ENCODE measurements around the gene LENEP. TPM values are rescaled to one million over a fixed set of nuclear protein-coding genes. Genes with fewer than 3 reads are reported as not detected.

LENEP gene, protein sequence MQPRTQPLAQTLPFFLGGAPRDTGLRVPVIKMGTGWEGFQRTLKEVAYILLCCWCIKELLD
- total RNA-seq (2021): 1.4 and 2.8 TPM in 2 replicates
- long read RNA-seq: 0 reads

DNA sequence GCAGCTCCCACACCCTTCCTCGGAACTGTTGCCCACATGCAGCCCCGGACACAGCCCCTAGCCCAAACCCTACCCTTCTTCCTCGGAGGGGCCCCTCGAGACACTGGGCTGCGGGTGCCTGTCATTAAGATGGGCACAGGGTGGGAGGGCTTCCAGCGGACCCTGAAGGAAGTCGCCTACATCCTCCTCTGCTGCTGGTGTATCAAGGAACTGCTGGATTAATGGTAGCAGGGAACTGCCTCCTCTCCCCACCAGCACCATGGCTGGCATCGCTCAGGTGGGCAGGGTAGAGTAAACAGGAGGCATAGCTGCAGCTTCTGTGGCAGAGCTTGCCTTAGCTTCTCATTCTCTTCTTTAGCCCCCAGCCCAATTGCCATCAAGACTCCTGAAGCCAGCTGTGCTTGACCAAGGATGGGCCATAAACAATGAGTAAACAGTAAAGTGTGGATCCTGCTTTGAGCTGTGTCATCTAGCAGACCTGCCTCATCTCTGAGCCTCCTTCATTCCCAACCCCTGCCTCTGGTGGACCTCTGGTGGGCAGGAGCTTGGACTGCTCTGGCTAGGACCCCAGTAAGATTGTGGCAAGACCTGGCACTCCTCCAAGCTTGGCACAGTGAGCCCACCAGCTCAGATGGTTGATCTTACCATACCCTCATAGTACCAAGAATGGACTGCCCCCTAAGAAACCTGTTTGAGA lies at the start of gene LENEP:
Gene LENEP (plus strand): TSS at position 15 of the 697 bp plus-strand sequence. CDS start 22 bp downstream, at position 37.
- DNase-seq: peak; percentile 20
- Histone ChIP-seq H2BK5ac (ENCODE audit: insufficient read length, low read length) (no peak within 1 kb of the TSS), H3K4me1 (ENCODE audit: insufficient read depth, low read length) (no peaks in the 10 kb centered on the region; the same call in 1 of the 2 replicates), H2AK5ac (ENCODE audit: insufficient read length, low read length) (no peak within 1 kb of the TSS), H3K18ac (ENCODE audit: insufficient read length, low read depth, low read length) (peak within 1 kb of the TSS; percentile 15), H3K9me3 (ENCODE audit: control insufficient read depth, low read depth, low read length) (no peaks in the 10 kb centered on the region), H3K9ac (ENCODE audit: extremely low read depth, insufficient read length, low read length) (no peak within 1 kb of the TSS), H4K20me1 (ENCODE audit: control insufficient read depth, insufficient read depth, insufficient read length) (no peaks in the 10 kb centered on the region), H3T11ph (ENCODE audit: low read length) (no peak within 1 kb of the TSS), H3K27ac (ENCODE audit: insufficient read length, low read depth, low read length) (no peak within 1 kb of the TSS), H2BK20ac (ENCODE audit: low read depth, low read length, poor library complexity, severe bottlenecking) (no peak within 1 kb of the TSS), H2AFZ (ENCODE audit: low read length) (no peak within 1 kb of the TSS), H4K91ac (ENCODE audit: insufficient read length, low read depth, low read length) (no peak within 1 kb of the TSS), H4K8ac (replicated peaks; ENCODE audit: insufficient read length, low read depth, low read length) (no peak within 1 kb of the TSS), H2BK15ac (ENCODE audit: low read depth, low read length) (no peak within 1 kb of the TSS), H3K56ac (ENCODE audit: insufficient read length, low read depth, low read length) (no peak within 1 kb of the TSS), H3K79me1 (ENCODE audit: insufficient read depth, low read depth, low read length, poor library complexity, severe bottlenecking) (no peaks in the 10 kb centered on the region), H3K14ac (ENCODE audit: insufficient read depth, low read length) (no peak within 1 kb of the TSS; the same call in 1 of the 2 replicates), H3K4ac (ENCODE audit: low read depth, low read length) (no peak within 1 kb of the TSS), H3K4me2 (ENCODE audit: insufficient read depth, insufficient read length, low read length) (no peak within 1 kb of the TSS), H2BK12ac (ENCODE audit: insufficient read length, low read depth, low read length) (peak within 1 kb of the TSS; percentile 16), H3K23ac (ENCODE audit: insufficient read length, low read depth, low read length) (no peak within 1 kb of the TSS), H2BK120ac (ENCODE audit: low read depth, low read length, poor library complexity, severe bottlenecking) (no peak within 1 kb of the TSS), H3K27me3 (ENCODE audit: insufficient read depth, low read length) (no peaks in the 10 kb centered on the region), H3K79me2 (ENCODE audit: insufficient read depth, low read length) (no peaks in the 10 kb centered on the region), H4K5ac (ENCODE audit: insufficient read length, low read depth, low read length) (no peak within 1 kb of the TSS), H3K23me2 (ENCODE audit: insufficient read length, low read depth, low read length, poor library complexity, severe bottlenecking) (no peaks in the 10 kb centered on the region)
- H3K27me3 Mint-ChIP-seq (ENCODE audit: low read depth): peaks cover 3% of the 10 kb centered on the region
- no CpG with 5 or more reads among the region's 8 CpGs for WGBS (ENCODE audit: extremely low coverage, insufficient read length, low lambda C conversion rate)
- peak within 1 kb of the TSS; percentile 53 to 80 (median 65); a peak in 5 of 7 replicates for H3K27ac Mint-ChIP-seq
- no peaks in the 10 kb centered on the region; a peak in 1 of 5 replicates for H3K9me3 Mint-ChIP-seq
- peaks cover 6 to 20% of the 10 kb centered on the region in 2 experiments for H3K4me1 Mint-ChIP-seq
- TF ChIP-seq, protein P1, sequence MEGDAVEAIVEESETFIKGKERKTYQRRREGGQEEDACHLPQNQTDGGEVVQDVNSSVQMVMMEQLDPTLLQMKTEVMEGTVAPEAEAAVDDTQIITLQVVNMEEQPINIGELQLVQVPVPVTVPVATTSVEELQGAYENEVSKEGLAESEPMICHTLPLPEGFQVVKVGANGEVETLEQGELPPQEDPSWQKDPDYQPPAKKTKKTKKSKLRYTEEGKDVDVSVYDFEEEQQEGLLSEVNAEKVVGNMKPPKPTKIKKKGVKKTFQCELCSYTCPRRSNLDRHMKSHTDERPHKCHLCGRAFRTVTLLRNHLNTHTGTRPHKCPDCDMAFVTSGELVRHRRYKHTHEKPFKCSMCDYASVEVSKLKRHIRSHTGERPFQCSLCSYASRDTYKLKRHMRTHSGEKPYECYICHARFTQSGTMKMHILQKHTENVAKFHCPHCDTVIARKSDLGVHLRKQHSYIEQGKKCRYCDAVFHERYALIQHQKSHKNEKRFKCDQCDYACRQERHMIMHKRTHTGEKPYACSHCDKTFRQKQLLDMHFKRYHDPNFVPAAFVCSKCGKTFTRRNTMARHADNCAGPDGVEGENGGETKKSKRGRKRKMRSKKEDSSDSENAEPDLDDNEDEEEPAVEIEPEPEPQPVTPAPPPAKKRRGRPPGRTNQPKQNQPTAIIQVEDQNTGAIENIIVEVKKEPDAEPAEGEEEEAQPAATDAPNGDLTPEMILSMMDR (conservative IDR thresholded peaks at IDR 0.05): no peak
- H3K4me3 Mint-ChIP-seq: no peak within 1 kb of the TSS; a peak in 1 of 5 replicates
- H3K36me3 Mint-ChIP-seq (ENCODE audit: insufficient read depth in 1 of 3, low read depth in 3 of 3): peaks cover 16 to 28% (median 25%) of the 10 kb centered on the region in 3 experiments; a peak in 6 of 7 replicates
